ENCODE data around the gene HMBS.
"Not testable (repeated sequence)": the region's sequence is repeated elsewhere in the genome, so short reads cannot be mapped to it uniquely, and the experiment has no call there.

HMBS gene

GRCh38 chr11:119121811-119122124, 37.1 kb downstream of the HMBS start:
- DNase-seq: no peak

GRCh38 chr11:119125821-119126220, 41.1 kb downstream of the HMBS start:
- DNase-seq: no peak

- no peak for DNase-seq
Measured at GRCh38 chr11:119126675-119127268, 42.1 kb downstream of the HMBS start.

GRCh38 chr11:119130662-119131061, 46.0 kb downstream of the HMBS start:
- no peak for DNase-seq

GRCh38 chr11:119134389-119134978, 49.8 kb downstream of the HMBS start:
- DNase-seq: no peak

GRCh38 chr11:119139276-119139675, 54.6 kb downstream of the HMBS start:
- DNase-seq: not testable (repeated sequence)

All from activated effector memory CD4-positive, alpha-beta T cell treated with Interleukin-2 at 50 U/mL for 16 hours (primary cell).